ENCODE results near the gene NXPE1.

GRCh38 chr11:114594703-114595102 lies 35.0 kb upstream of the NXPE1 start:
- TF ChIP-seq, protein P1, sequence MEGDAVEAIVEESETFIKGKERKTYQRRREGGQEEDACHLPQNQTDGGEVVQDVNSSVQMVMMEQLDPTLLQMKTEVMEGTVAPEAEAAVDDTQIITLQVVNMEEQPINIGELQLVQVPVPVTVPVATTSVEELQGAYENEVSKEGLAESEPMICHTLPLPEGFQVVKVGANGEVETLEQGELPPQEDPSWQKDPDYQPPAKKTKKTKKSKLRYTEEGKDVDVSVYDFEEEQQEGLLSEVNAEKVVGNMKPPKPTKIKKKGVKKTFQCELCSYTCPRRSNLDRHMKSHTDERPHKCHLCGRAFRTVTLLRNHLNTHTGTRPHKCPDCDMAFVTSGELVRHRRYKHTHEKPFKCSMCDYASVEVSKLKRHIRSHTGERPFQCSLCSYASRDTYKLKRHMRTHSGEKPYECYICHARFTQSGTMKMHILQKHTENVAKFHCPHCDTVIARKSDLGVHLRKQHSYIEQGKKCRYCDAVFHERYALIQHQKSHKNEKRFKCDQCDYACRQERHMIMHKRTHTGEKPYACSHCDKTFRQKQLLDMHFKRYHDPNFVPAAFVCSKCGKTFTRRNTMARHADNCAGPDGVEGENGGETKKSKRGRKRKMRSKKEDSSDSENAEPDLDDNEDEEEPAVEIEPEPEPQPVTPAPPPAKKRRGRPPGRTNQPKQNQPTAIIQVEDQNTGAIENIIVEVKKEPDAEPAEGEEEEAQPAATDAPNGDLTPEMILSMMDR (IDR thresholded peaks at IDR 0.05; ENCODE audit: insufficient read depth, low read length) = no peak
- TF ChIP-seq, protein P2, sequence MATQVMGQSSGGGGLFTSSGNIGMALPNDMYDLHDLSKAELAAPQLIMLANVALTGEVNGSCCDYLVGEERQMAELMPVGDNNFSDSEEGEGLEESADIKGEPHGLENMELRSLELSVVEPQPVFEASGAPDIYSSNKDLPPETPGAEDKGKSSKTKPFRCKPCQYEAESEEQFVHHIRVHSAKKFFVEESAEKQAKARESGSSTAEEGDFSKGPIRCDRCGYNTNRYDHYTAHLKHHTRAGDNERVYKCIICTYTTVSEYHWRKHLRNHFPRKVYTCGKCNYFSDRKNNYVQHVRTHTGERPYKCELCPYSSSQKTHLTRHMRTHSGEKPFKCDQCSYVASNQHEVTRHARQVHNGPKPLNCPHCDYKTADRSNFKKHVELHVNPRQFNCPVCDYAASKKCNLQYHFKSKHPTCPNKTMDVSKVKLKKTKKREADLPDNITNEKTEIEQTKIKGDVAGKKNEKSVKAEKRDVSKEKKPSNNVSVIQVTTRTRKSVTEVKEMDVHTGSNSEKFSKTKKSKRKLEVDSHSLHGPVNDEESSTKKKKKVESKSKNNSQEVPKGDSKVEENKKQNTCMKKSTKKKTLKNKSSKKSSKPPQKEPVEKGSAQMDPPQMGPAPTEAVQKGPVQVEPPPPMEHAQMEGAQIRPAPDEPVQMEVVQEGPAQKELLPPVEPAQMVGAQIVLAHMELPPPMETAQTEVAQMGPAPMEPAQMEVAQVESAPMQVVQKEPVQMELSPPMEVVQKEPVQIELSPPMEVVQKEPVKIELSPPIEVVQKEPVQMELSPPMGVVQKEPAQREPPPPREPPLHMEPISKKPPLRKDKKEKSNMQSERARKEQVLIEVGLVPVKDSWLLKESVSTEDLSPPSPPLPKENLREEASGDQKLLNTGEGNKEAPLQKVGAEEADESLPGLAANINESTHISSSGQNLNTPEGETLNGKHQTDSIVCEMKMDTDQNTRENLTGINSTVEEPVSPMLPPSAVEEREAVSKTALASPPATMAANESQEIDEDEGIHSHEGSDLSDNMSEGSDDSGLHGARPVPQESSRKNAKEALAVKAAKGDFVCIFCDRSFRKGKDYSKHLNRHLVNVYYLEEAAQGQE (IDR thresholded peaks at IDR 0.05; ENCODE audit: insufficient replicate concordance, low read depth) = no peak
- TF ChIP-seq POLR2AphosphoS5 (IDR thresholded peaks at IDR 0.05; ENCODE audit: low read depth) (no peak), GABPA (IDR thresholded peaks at IDR 0.05; ENCODE audit: low read depth) (no peak)

Data from HL-60 (cell line).